Astrocyte of the spinal cord (primary cell): Measurements from ENCODE around the gene IL7R.
"Not testable (repeated sequence)": the region's sequence is repeated elsewhere in the genome, so short reads cannot be mapped to it uniquely, and the experiment has no call there.

Experiments used
- DNase-seq: peaks from one replicate; pipeline ENCODE4 v3.0.0; 2011; ENCODE audit warnings: low read depth, low spot score
- H3K4me3 ChIP-seq: 2 replicates; pipeline ENCODE4 v1.5.1; 2011; ENCODE audit warnings: low read depth, mild to moderate bottlenecking, low read length, moderate library complexity
- CTCF ChIP-seq: IDR thresholded peaks from 2 replicates; pipeline ENCODE4 v1.5.1; 2012; ENCODE audit warnings: low read depth, mild to moderate bottlenecking, low read length, inconsistent platforms
- in situ Hi-C: cut with HindIII; loops from 2 replicates; pipeline ENCODE4 v1.10.0; 2017; ENCODE audit warnings: low sequenced_read_pairs

IL7R gene

GRCh38 chr5:35884773-35885172 lies 28.1 kb downstream of the IL7R start:
- H3K4me3 ChIP-seq: no peak overlapping the region
- no peak for DNase-seq
- in situ Hi-C loops: no loop called here
- no peak for TF ChIP-seq CTCF

DNA sequence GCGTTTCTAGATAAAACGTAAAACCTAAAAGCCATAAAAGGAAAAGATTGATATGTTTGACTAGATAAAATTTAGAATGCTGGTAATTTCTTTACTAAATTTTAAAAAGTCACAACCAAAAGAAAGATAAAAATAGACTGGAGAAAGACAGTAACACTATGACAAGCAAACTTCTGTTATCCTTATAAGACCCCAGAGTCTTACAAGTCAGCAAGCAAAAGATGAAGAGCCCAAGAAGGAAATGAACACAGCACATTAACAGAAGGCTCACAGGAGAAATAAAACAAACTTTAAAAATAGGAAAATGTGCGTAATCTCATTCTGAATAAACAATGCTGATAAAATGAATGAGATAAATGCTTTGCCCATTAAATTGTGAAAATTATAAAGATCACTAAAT lies 29.7 kb downstream of the IL7R start:
- no peak for TF ChIP-seq CTCF
- in situ Hi-C loops: no loop called here
- no peak overlapping the region for H3K4me3 ChIP-seq
- no peak for DNase-seq

- H3K4me3 ChIP-seq: no peak overlapping the region
- TF ChIP-seq CTCF: no peak
- no peak for DNase-seq
- in situ Hi-C loops: no loop called here
Measured at GRCh38 chr5:35887321-35888100, 30.8 kb downstream of the IL7R start.

DNA sequence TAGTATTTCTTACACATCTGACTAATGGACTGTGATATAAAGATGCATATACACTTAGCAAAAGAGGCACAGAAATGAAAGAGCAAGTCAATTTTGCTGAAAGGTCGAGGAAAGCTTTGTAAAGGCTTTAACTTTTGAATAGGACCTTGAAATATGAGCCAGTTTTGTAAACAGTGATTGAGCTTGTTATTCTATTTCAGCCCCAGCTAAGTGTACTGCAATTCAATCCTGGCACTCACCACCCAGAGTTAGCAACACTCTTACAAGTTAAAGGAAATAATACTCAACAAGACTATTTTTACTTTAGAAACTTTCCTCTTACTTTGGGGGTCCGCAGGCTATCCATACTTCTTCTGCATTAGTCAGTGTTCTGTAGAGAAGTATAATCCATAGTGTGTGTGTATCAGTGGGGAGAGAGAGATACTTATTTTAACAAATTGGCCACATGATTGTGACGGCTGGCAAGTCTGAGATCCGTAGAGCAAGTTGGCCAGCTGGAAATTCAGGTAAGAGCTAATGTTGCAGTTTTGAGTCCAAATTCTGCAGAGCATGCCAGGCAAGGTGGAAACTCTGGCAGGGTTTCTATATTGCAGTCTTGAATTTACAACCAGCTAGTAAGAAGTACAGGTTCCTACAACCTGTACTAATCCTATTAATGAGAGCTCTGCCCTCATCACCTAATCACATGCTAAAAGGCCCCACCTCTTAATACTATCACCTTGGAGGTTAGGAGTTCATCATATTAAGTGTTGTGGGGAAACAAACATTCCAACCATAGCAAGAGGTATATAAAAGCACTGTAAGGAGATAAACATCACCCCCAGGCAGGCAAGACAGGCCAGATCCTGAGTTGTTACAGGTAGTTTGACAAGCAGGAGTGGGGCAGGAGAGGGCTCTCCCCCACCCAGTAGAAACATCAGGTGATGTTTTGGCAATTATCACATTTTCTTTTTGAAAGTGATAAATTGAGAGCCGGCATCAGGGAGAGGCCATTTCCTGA lies 33.6 kb downstream of the IL7R start:
- in situ Hi-C loops: no loop called here
- DNase-seq: no peak
- no peak overlapping the region for H3K4me3 ChIP-seq
- no peak for TF ChIP-seq CTCF

GRCh38 chr5:35892799-35893198 lies 36.1 kb downstream of the IL7R start:
- in situ Hi-C loops, DNase-seq: not testable (repeated sequence)

GRCh38 chr5:35894131-35894530 lies 37.4 kb downstream of the IL7R start:
- DNase-seq: no peak
- no peak for TF ChIP-seq CTCF
- in situ Hi-C loops: no loop called here
- H3K4me3 ChIP-seq: no peak overlapping the region

More at GRCh38 chr5:35892799-35893198, 36.1 kb downstream of the IL7R start:
- H3K4me3 ChIP-seq: not testable (repeated sequence)
